ENCODE data around the gene IL23R.
"Not testable (repeated sequence)": the region's sequence is repeated elsewhere in the genome, so short reads cannot be mapped to it uniquely, and the experiment has no call there.

Gene IL23R

GRCh38 chr1:67142931-67143330, 23.3 kb upstream of the IL23R start:
- Mint-ChIP-seq H3K27me3 (no peaks in the 10 kb centered on the region), H3K9me3 (ENCODE audit: low read depth) (no peaks in the 10 kb centered on the region), H3K4me1 (ENCODE audit: low read depth) (peaks cover 46% of the 10 kb centered on the region), H3K27ac (peak overlapping the region; percentile 76), H3K36me3 (no peaks in the 10 kb centered on the region), H3K4me3 (peak overlapping the region; percentile 40)

- Mint-ChIP-seq H3K4me3 (no peak overlapping the region), H3K27me3 (no peaks in the 10 kb centered on the region), H3K27ac (peak overlapping the region; percentile 17), H3K9me3 (ENCODE audit: low read depth) (no peaks in the 10 kb centered on the region), H3K4me1 (ENCODE audit: low read depth) (peaks cover 51% of the 10 kb centered on the region), H3K36me3 (no peaks in the 10 kb centered on the region)
Observed at GRCh38 chr1:67143966-67144365, 22.3 kb upstream of the IL23R start.

- Mint-ChIP-seq H3K4me3 (peak overlapping the region; percentile 27), H3K27ac (peak overlapping the region; percentile 72), H3K4me1 (ENCODE audit: low read depth) (peaks cover 57% of the 10 kb centered on the region)
Observed at GRCh38 chr1:67144696-67145095, 21.6 kb upstream of the IL23R start.

GRCh38 chr1:67146101-67146500, 20.2 kb upstream of the IL23R start:
- H3K4me3 Mint-ChIP-seq, result no peak overlapping the region
- H3K27me3 Mint-ChIP-seq, result no peaks in the 10 kb centered on the region
- no peaks in the 10 kb centered on the region for H3K9me3 Mint-ChIP-seq (ENCODE audit: low read depth)
- no peaks in the 10 kb centered on the region for H3K36me3 Mint-ChIP-seq
- peak overlapping the region; percentile 50 for H3K27ac Mint-ChIP-seq
- H3K4me1 Mint-ChIP-seq (ENCODE audit: low read depth), result peaks cover 62% of the 10 kb centered on the region

More at GRCh38 chr1:67144696-67145095, 21.6 kb upstream of the IL23R start:
- H3K36me3 Mint-ChIP-seq, result no peaks in the 10 kb centered on the region
- no peaks in the 10 kb centered on the region for H3K27me3 Mint-ChIP-seq
- H3K9me3 Mint-ChIP-seq (ENCODE audit: low read depth), result no peaks in the 10 kb centered on the region

- H3K27ac Mint-ChIP-seq, result peak overlapping the region; percentile 50
- no peak overlapping the region for H3K4me3 Mint-ChIP-seq
- no peaks in the 10 kb centered on the region for H3K36me3 Mint-ChIP-seq
- H3K27me3 Mint-ChIP-seq, result no peaks in the 10 kb centered on the region
- H3K9me3 Mint-ChIP-seq (ENCODE audit: low read depth), result no peaks in the 10 kb centered on the region
- H3K4me1 Mint-ChIP-seq (ENCODE audit: low read depth), result peaks cover 59% of the 10 kb centered on the region
Observed at GRCh38 chr1:67146539-67146938, 19.7 kb upstream of the IL23R start.

- not testable (repeated sequence) for H3K4me3 Mint-ChIP-seq; H3K27me3 Mint-ChIP-seq; H3K9me3 Mint-ChIP-seq (ENCODE audit: low read depth); H3K27ac Mint-ChIP-seq; H3K36me3 Mint-ChIP-seq
- peaks cover 49% of the 10 kb centered on the region for H3K4me1 Mint-ChIP-seq (ENCODE audit: low read depth)
Observed at GRCh38 chr1:67147973-67148372, 18.3 kb upstream of the IL23R start.

- peak overlapping the region; percentile 41 for H3K27ac Mint-ChIP-seq
- H3K27me3 Mint-ChIP-seq, result no peaks in the 10 kb centered on the region
Observed at GRCh38 chr1:67148516-67149178, 17.6 kb upstream of the IL23R start.

GRCh38 chr1:67149179-67149770, 17.0 kb upstream of the IL23R start:
- H3K27me3 Mint-ChIP-seq, result no peaks in the 10 kb centered on the region
- peak overlapping the region; percentile 41 for H3K27ac Mint-ChIP-seq
- H3K4me3 Mint-ChIP-seq, result no peak overlapping the region
- H3K9me3 Mint-ChIP-seq (ENCODE audit: low read depth), result no peaks in the 10 kb centered on the region
- H3K36me3 Mint-ChIP-seq, result no peaks in the 10 kb centered on the region
- peaks cover 37% of the 10 kb centered on the region for H3K4me1 Mint-ChIP-seq (ENCODE audit: low read depth)

More at GRCh38 chr1:67148516-67149178, 17.6 kb upstream of the IL23R start:
- no peaks in the 10 kb centered on the region for H3K36me3 Mint-ChIP-seq
- H3K9me3 Mint-ChIP-seq (ENCODE audit: low read depth), result no peaks in the 10 kb centered on the region
- H3K4me1 Mint-ChIP-seq (ENCODE audit: low read depth), result peaks cover 42% of the 10 kb centered on the region
- H3K4me3 Mint-ChIP-seq, result no peak overlapping the region

- H3K27ac Mint-ChIP-seq, result no peak overlapping the region
- H3K4me3 Mint-ChIP-seq, result no peak overlapping the region
- no peaks in the 10 kb centered on the region for H3K27me3 Mint-ChIP-seq
- no peaks in the 10 kb centered on the region for H3K36me3 Mint-ChIP-seq
- H3K4me1 Mint-ChIP-seq (ENCODE audit: low read depth), result peaks cover 30% of the 10 kb centered on the region
- H3K9me3 Mint-ChIP-seq (ENCODE audit: low read depth), result no peaks in the 10 kb centered on the region
Observed at GRCh38 chr1:67150931-67151330, 15.3 kb upstream of the IL23R start.

- H3K4me1 Mint-ChIP-seq (ENCODE audit: low read depth), result peaks cover 28% of the 10 kb centered on the region
- peak overlapping the region; percentile 83 for H3K27ac Mint-ChIP-seq
- H3K9me3 Mint-ChIP-seq (ENCODE audit: low read depth), result no peaks in the 10 kb centered on the region
- H3K36me3 Mint-ChIP-seq, result peaks cover 2% of the 10 kb centered on the region
- no peaks in the 10 kb centered on the region for H3K27me3 Mint-ChIP-seq
- no peak overlapping the region for H3K4me3 Mint-ChIP-seq
Observed at GRCh38 chr1:67158401-67158800, 7.9 kb upstream of the IL23R start.

- peak overlapping the region; percentile 87 for H3K27ac Mint-ChIP-seq
- peak overlapping the region; percentile 28 for H3K4me3 Mint-ChIP-seq
- H3K36me3 Mint-ChIP-seq, result peaks cover 2% of the 10 kb centered on the region
- no peaks in the 10 kb centered on the region for H3K9me3 Mint-ChIP-seq (ENCODE audit: low read depth)
- no peaks in the 10 kb centered on the region for H3K27me3 Mint-ChIP-seq
- peaks cover 35% of the 10 kb centered on the region for H3K4me1 Mint-ChIP-seq (ENCODE audit: low read depth)
Observed at GRCh38 chr1:67159233-67159632, 7.0 kb upstream of the IL23R start.

GRCh38 chr1:67162954-67163353, 3.3 kb upstream of the IL23R start:
- Mint-ChIP-seq H3K27ac (peak overlapping the region; percentile 94), H3K4me3 (peak overlapping the region; percentile 68), H3K4me1 (ENCODE audit: low read depth) (peaks cover 50% of the 10 kb centered on the region), H3K27me3 (peaks cover 3% of the 10 kb centered on the region), H3K9me3 (ENCODE audit: low read depth) (peaks cover 5% of the 10 kb centered on the region), H3K36me3 (peaks cover 4% of the 10 kb centered on the region)

- H3K27ac Mint-ChIP-seq, result peak overlapping the region; percentile 79
- peaks cover 49% of the 10 kb centered on the region for H3K4me1 Mint-ChIP-seq (ENCODE audit: low read depth)
- H3K27me3 Mint-ChIP-seq, result peaks cover 3% of the 10 kb centered on the region
- H3K9me3 Mint-ChIP-seq (ENCODE audit: low read depth), result peaks cover 5% of the 10 kb centered on the region
- H3K36me3 Mint-ChIP-seq, result peaks cover 4% of the 10 kb centered on the region
- H3K4me3 Mint-ChIP-seq, result peak overlapping the region; percentile 30
Observed at GRCh38 chr1:67165468-67166041, 699 bp upstream of the IL23R start.

GRCh38 chr1:67169496-67169895, 3.2 kb downstream of the IL23R start:
- Mint-ChIP-seq H3K4me1 (ENCODE audit: low read depth) (peaks cover 66% of the 10 kb centered on the region), H3K9me3 (ENCODE audit: low read depth) (peaks cover 5% of the 10 kb centered on the region), H3K27me3 (peaks cover 3% of the 10 kb centered on the region), H3K36me3 (peaks cover 7% of the 10 kb centered on the region), H3K27ac (no peak overlapping the region), H3K4me3 (no peak overlapping the region)

- Mint-ChIP-seq H3K4me3 (no peak overlapping the region), H3K27ac (no peak overlapping the region)
Observed at GRCh38 chr1:67169932-67170331, 3.7 kb downstream of the IL23R start.

More at GRCh38 chr1:67169932-67170331, 3.7 kb downstream of the IL23R start:
- H3K27me3 Mint-ChIP-seq, result peaks cover 3% of the 10 kb centered on the region
- peaks cover 7% of the 10 kb centered on the region for H3K36me3 Mint-ChIP-seq
- peaks cover 5% of the 10 kb centered on the region for H3K9me3 Mint-ChIP-seq (ENCODE audit: low read depth)
- H3K4me1 Mint-ChIP-seq (ENCODE audit: low read depth), result peaks cover 67% of the 10 kb centered on the region
